PC-3 (cell line): ENCODE results near the gene SLC9A3. TPM values are rescaled to one million over a fixed set of nuclear protein-coding genes. Genes with fewer than 3 reads are reported as not detected.

Experiments
- ATAC-seq: fragments of 200-7000 bp; cut with Tn5 transposase; 2 replicates; pipeline ENCODE4 v1.9.1; 2020; ENCODE audit warnings: mild to moderate bottlenecking, moderate library complexity
- BruUV-seq: library from RNA; stranded (reverse); fragments of 400-500 nt; replicated peaks from 2 replicates; lab custom pipeline; 2021; lab: Mats Ljungman, UMichigan
- CTCF ChIA-PET: fragments of 300-600 bp; sonication (Branson Sonifier 250); formaldehyde crosslinking; loops from one replicate; lab custom pipeline; 2022; ENCODE audit warnings: antibody characterized with exemption; lab: Charles Lee
- POLR2A ChIA-PET: fragments of 300-600 bp; sonication (Branson Sonifier 250); formaldehyde crosslinking; loops from one replicate; lab custom pipeline; 2022; ENCODE audit warnings: antibody characterized with exemption; ENCODE audit not compliant: unreplicated experiment; lab: Charles Lee
- DNase-seq: peaks from one replicate; pipeline ENCODE4 v3.0.0-alpha.2; 2015
- H2AFZ ChIP-seq: fragments of 300-600 bp; sonication (generic); 2 replicates; pipeline ENCODE4 v1.6.0; 2016; ENCODE audit warnings: antibody characterized with exemption, low read length
- H3F3A ChIP-seq: fragments of 300-600 bp; sonication (generic); one replicate; pipeline ENCODE4 v1.6.0; 2017; ENCODE audit warnings: antibody characterized with exemption, low read length, control low read depth, mild to moderate bottlenecking; ENCODE audit not compliant: unreplicated experiment
- H3K27ac ChIP-seq: fragments of 300-600 bp; sonication (generic); 2 replicates; pipeline ENCODE4 v1.5.1; 2016; ENCODE audit warnings: mild to moderate bottlenecking, low read length
- H3K27me3 ChIP-seq: fragments of 300-600 bp; sonication (generic); 2 replicates; pipeline ENCODE4 v1.6.1; 2016; ENCODE audit warnings: low read length, mixed read lengths
- H3K36me3 ChIP-seq: fragments of 300-600 bp; sonication (generic); 2 replicates; pipeline ENCODE4 v1.6.1; 2016; ENCODE audit warnings: low read depth, mixed run types, low read length, mixed read lengths
- H3K4me1 ChIP-seq: fragments of 300-600 bp; sonication (generic); 2 replicates; pipeline ENCODE4 v1.5.1; 2016; ENCODE audit warnings: low read length; ENCODE audit not compliant: insufficient read depth
- H3K4me2 ChIP-seq: fragments of 300-600 bp; sonication (generic); 2 replicates; pipeline ENCODE4 v1.6.0; 2016; ENCODE audit warnings: low read length
- H3K4me3 ChIP-seq: fragments of 300-600 bp; sonication (generic); 2 replicates; pipeline ENCODE4 v1.5.1; 2016; ENCODE audit warnings: mild to moderate bottlenecking, low read length, mixed read lengths
- H3K79me2 ChIP-seq: fragments of 300-600 bp; sonication (generic); 2 replicates; pipeline ENCODE4 v1.6.1; 2017; ENCODE audit warnings: low read length, mixed read lengths
- H3K9ac ChIP-seq: fragments of 300-600 bp; sonication (generic); 2 replicates; pipeline ENCODE4 v1.6.0; 2016; ENCODE audit warnings: mild to moderate bottlenecking, low read length
- H3K9me2 ChIP-seq: fragments of 300-600 bp; sonication (generic); replicated peaks from 2 replicates; pipeline ENCODE4 v1.6.1; 2016; ENCODE audit warnings: mixed run types, low read length, mixed read lengths
- H3K9me3 ChIP-seq: fragments of 300-600 bp; sonication (generic); 2 replicates; pipeline ENCODE4 v1.6.1; 2016; ENCODE audit warnings: low read length, mixed read lengths
- H4K20me1 ChIP-seq: fragments of 300-600 bp; sonication (generic); 2 replicates; pipeline ENCODE4 v1.6.1; 2016; ENCODE audit warnings: low read length, mixed read lengths
- CTCF ChIP-seq: fragments of 300-600 bp; sonication (generic); conservative IDR thresholded peaks from 2 replicates; pipeline ENCODE4 v1.5.1; 2017; ENCODE audit warnings: antibody characterized with exemption, low read depth, mild to moderate bottlenecking, low read length
- EZH2 ChIP-seq: fragments of 300-600 bp; sonication (generic); IDR thresholded peaks from one replicate; pipeline ENCODE4 v1.6.1; 2017; ENCODE audit warnings: antibody characterized with exemption, mild to moderate bottlenecking, low read length; ENCODE audit not compliant: unreplicated experiment
- EZH2phosphoT487 ChIP-seq: fragments of 300-600 bp; sonication (generic); IDR thresholded peaks from 2 replicates; pipeline ENCODE4 v1.6.1; 2018; ENCODE audit warnings: mild to moderate bottlenecking, antibody characterized with exemption, low read length, borderline replicate concordance
- intact Hi-C: fragments of 100-400 bp; cut with micrococcal nuclease; formaldehyde crosslinking; loops from 2 replicates; pipeline ENCODE4 v1.9.0; 2023
- total RNA-seq: library from RNA; depleted of rRNA; stranded (reverse); fragments of >200 nt; gene quantifications from 2 replicates; pipeline ENCODE4 v1.2.3, GENCODE V29; 2014

Gene SLC9A3
- total RNA-seq, 1 experiment from 2014 or later = 4.9 TPM

DNA sequence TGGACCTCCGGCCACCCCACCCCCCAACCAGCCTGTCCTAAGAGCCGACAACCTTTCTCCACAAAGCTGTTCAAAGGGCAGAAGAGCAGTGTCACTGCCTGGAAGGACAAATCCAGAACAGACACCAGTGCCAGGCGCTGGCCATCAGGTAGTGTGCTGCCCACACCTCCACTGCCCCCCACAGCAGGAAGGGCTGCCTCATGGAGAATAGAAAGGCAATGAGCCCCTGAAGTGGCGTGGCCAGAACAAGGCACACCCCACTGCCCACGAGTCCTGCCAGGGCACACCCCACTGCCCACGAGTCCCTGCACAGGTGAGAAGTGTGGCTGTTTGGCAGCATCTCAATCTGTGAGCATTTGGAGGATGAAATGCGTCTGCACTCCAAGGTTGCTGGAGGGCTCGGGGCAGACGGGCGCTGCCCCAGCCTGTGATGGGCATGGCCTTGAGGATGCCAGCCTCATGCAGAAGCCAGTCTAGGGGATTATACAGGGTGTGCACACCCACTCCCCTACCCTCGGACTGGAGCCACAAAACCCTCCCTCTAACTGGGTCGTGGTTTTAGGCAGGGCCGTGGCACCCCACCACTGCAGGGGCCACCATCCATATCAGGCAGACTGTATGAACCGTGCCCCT, 2.3 kb upstream of the SLC9A3 start:
- Histone ChIP-seq H2AFZ (no peak overlapping the region), H3K79me2 (no peaks in the 10 kb centered on the region), H3K4me3 (no peak overlapping the region), H3K4me2 (no peak overlapping the region), H3K27ac (no peak overlapping the region), H3K9me2 (no peaks in the 10 kb centered on the region), H3K9ac (no peak overlapping the region), H3K4me1 (no peaks in the 10 kb centered on the region), H3K27me3 (peaks cover 62% of the 10 kb centered on the region), H3K9me3 (no peaks in the 10 kb centered on the region), H3K36me3 (no peaks in the 10 kb centered on the region), H3F3A (no peaks in the 10 kb centered on the region), H4K20me1 (no peaks in the 10 kb centered on the region)
- BruUV-seq = no TSS peak
- DNase-seq (no peak), ATAC-seq (no peak)
- ChIA-PET CTCF (no interaction called here), POLR2A (no interaction called here)
- no peak for TF ChIP-seq CTCF
- no peak for TF ChIP-seq EZH2phosphoT487
- TF ChIP-seq EZH2 = no peak
- intact Hi-C loops = no loop called here

- intact Hi-C loops = no loop called here
- Histone ChIP-seq H3K9me2 (no peaks in the 10 kb centered on the region), H3K36me3 (no peaks in the 10 kb centered on the region), H3K4me2 (no peak overlapping the region), H3K9ac (no peak overlapping the region), H2AFZ (no peak overlapping the region), H3K27me3 (peaks cover 55% of the 10 kb centered on the region), H3K4me1 (no peaks in the 10 kb centered on the region), H3K9me3 (no peaks in the 10 kb centered on the region), H3F3A (no peaks in the 10 kb centered on the region), H4K20me1 (no peaks in the 10 kb centered on the region), H3K27ac (no peak overlapping the region), H3K79me2 (no peaks in the 10 kb centered on the region), H3K4me3 (no peak overlapping the region)
- ChIA-PET POLR2A (no interaction called here), CTCF (no interaction called here)
- no TSS peak for BruUV-seq
- TF ChIP-seq EZH2phosphoT487 (no peak), CTCF (no peak), EZH2 (no peak)
- no peak for ATAC-seq
- no peak for DNase-seq
These were observed 1.7 kb upstream of the SLC9A3 start for GRCh38 chr5:525916-526315.

DNA sequence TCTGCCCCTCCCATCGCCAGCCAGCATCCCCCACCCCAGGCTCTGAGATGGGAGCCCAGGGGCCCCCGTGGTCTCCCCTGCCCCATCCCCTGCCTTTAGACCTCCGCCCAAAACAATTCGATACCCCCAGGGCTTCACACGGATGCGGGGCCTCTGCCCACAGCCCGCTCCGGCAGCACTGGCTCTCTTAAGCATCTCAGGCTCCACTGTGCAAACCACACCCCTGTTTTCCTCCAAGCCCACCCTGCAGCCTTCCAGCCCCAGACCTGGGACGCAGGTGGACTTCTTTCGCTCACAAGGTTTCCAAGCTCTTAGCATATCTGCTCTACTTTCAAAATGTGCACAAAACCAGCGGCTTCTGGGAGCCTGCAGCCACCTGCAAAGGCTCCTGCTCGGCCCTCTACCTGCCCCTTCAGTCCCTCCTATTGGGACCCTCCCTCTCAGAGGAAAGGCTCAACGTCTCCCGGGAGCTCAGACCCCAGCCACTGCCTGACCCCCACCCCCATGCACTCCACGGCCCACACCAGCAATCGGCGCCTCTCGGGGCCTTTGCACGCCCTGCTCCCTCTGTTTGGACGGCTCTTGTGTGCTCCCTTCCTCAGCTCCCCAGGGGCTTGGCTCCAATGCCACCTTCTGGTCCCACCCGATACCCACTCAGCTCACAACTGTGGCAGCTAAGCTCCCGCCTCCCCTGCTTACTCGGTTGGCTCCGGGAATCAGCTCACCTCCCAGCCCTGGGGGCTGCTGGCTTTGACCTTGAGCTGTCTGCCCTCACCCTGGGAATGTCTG, 918 bp upstream of the SLC9A3 start:
- POLR2A ChIA-PET = no interaction called here
- ATAC-seq = no peak
- BruUV-seq = no TSS peak

More for the DNA sequence above, 918 bp upstream of the SLC9A3 start:
- Histone ChIP-seq H3K9ac (no peak overlapping the region), H3F3A (no peaks in the 10 kb centered on the region), H3K4me3 (no peak overlapping the region), H3K36me3 (no peaks in the 10 kb centered on the region), H3K4me1 (no peaks in the 10 kb centered on the region), H4K20me1 (no peaks in the 10 kb centered on the region), H3K9me2 (no peaks in the 10 kb centered on the region), H3K4me2 (no peak overlapping the region), H3K27me3 (peaks cover 49% of the 10 kb centered on the region), H2AFZ (no peak overlapping the region), H3K9me3 (no peaks in the 10 kb centered on the region), H3K27ac (no peak overlapping the region), H3K79me2 (no peaks in the 10 kb centered on the region)
- CTCF ChIA-PET = no interaction called here
- no peak for DNase-seq
- TF ChIP-seq EZH2phosphoT487 = no peak
- no peak for TF ChIP-seq CTCF
- TF ChIP-seq EZH2 = no peak
- intact Hi-C loops = no loop called here
